SK-N-SH treated with all-trans-retinoic acid at 6 μM for 48 hours (cell line): ENCODE results near the gene WFIKKN2.

ENCODE experiments used
- ISL1 ChIP-seq: fragments of 250-450 bp; sonication (Bioruptor Pico); IDR thresholded peaks from 2 replicates; pipeline ENCODE4 v2.1.2; 2022; ENCODE audit warnings: mild to moderate bottlenecking, moderate library complexity
- OSR1 ChIP-seq: fragments of 250-450 bp; sonication (Bioruptor Pico); IDR thresholded peaks from 2 replicates; pipeline ENCODE4 v1.8.0; 2022; ENCODE audit warnings: moderate library complexity, mild to moderate bottlenecking, inconsistent platforms
- ZC3H10 ChIP-seq: fragments of 250-450 bp; sonication (Bioruptor Pico); IDR thresholded peaks from 2 replicates; pipeline ENCODE4 v1.5.1; 2021; ENCODE audit warnings: mild to moderate bottlenecking, moderate library complexity
- ZFP3 ChIP-seq: fragments of 250-450 bp; sonication (Bioruptor Pico); IDR thresholded peaks from 2 replicates; pipeline ENCODE4 v1.5.0; 2020; ENCODE audit warnings: mild to moderate bottlenecking, moderate library complexity
- ZFP30 ChIP-seq: fragments of 450-650 bp; formaldehyde crosslinking; IDR thresholded peaks from 2 replicates; pipeline ENCODE4 v1.5.0; 2022; ENCODE audit warnings: mild to moderate bottlenecking, moderate library complexity
- TF ChIP-seq, protein P1 (sequence below): fragments of 250-450 bp; sonication (Bioruptor Pico); IDR thresholded peaks from 2 replicates; pipeline ENCODE4 v1.5.1; 2020; ENCODE audit warnings: low read depth, mild to moderate bottlenecking, moderate library complexity
- TF ChIP-seq, protein P2 (sequence below): fragments of 250-450 bp; sonication (Bioruptor Pico); IDR thresholded peaks from 2 replicates; pipeline ENCODE4 v1.5.0; 2020; ENCODE audit warnings: mild to moderate bottlenecking, moderate library complexity

DNA sequence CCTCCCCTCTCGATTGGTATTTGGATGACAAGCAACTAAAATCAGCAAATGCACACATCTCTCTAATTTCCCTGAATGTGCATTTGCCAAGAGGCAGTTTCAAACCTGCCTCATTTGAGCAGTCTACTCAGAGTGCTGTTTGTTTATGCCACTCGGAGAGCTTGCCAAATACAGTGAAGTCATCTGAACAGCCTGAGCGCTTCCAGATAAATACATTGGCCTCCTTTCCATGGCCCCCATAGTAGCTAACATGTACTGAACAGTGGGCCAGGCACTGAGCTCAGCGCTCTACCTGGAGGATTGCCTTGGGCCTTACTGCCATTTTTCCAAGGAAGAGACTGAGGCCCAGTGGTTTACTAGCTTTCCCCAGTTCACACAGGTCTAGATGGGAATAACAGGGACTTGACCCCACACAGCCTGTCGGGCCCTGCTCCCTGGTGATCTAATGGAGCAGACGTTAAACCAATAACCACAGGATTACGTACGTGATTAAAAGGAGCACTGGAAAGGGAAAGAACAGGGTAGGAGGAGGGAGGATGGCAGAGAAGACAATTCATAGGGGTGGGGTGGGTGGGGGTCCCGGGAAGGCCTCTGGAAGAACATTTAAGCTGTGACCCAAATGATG is 49.3 kb upstream of the WFIKKN2 start:
- no peak for TF ChIP-seq ZC3H10
- no peak for TF ChIP-seq ISL1 (CRISPR knock-in tag)
- TF ChIP-seq ZFP3 (CRISPR knock-in tag), result no peak
- TF ChIP-seq ZFP30 (CRISPR knock-in tag), result no peak
- no peak for TF ChIP-seq OSR1 (CRISPR knock-in tag)
- TF ChIP-seq, protein P1, sequence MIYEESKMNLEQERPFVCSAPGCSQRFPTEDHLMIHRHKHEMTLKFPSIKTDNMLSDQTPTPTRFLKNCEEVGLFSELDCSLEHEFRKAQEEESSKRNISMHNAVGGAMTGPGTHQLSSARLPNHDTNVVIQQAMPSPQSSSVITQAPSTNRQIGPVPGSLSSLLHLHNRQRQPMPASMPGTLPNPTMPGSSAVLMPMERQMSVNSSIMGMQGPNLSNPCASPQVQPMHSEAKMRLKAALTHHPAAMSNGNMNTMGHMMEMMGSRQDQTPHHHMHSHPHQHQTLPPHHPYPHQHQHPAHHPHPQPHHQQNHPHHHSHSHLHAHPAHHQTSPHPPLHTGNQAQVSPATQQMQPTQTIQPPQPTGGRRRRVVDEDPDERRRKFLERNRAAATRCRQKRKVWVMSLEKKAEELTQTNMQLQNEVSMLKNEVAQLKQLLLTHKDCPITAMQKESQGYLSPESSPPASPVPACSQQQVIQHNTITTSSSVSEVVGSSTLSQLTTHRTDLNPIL, result no peak
- TF ChIP-seq, protein P2, sequence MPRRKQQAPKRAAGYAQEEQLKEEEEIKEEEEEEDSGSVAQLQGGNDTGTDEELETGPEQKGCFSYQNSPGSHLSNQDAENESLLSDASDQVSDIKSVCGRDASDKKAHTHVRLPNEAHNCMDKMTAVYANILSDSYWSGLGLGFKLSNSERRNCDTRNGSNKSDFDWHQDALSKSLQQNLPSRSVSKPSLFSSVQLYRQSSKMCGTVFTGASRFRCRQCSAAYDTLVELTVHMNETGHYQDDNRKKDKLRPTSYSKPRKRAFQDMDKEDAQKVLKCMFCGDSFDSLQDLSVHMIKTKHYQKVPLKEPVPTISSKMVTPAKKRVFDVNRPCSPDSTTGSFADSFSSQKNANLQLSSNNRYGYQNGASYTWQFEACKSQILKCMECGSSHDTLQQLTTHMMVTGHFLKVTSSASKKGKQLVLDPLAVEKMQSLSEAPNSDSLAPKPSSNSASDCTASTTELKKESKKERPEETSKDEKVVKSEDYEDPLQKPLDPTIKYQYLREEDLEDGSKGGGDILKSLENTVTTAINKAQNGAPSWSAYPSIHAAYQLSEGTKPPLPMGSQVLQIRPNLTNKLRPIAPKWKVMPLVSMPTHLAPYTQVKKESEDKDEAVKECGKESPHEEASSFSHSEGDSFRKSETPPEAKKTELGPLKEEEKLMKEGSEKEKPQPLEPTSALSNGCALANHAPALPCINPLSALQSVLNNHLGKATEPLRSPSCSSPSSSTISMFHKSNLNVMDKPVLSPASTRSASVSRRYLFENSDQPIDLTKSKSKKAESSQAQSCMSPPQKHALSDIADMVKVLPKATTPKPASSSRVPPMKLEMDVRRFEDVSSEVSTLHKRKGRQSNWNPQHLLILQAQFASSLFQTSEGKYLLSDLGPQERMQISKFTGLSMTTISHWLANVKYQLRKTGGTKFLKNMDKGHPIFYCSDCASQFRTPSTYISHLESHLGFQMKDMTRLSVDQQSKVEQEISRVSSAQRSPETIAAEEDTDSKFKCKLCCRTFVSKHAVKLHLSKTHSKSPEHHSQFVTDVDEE (CRISPR knock-in tag), result no peak
